Uterus (tissue), 4 donors: ENCODE measurements around the gene SPTLC3. TPM values are rescaled to one million over a fixed set of nuclear protein-coding genes. Genes with fewer than 3 reads are reported as not detected.

Experiments
- DNase-seq, 2 donors: peaks; one replicate each; pipeline ENCODE4 v3.0.0-alpha.2; 2019 to 2020
- H3K27ac ChIP-seq, 2 donors: fragments of 200-600 bp; sonication (generic); 1 replicate in 1 of 2; 2 replicates in 1 of 2; pipeline ENCODE4 v1.5.1; 2016 to 2018
- H3K27me3 ChIP-seq, 2 donors: fragments of 200-600 bp; sonication (generic); one replicate each; pipeline ENCODE4 v1.5.1; 2018 to 2019; ENCODE audit warnings: control low read depth in 1 of 2
- H3K36me3 ChIP-seq, 2 donors: fragments of 200-600 bp; sonication (generic); one replicate each; pipeline ENCODE4 v1.5.1; 2019; ENCODE audit warnings: control low read depth in 1 of 2
- H3K4me1 ChIP-seq, 2 donors: fragments of 200-600 bp; sonication (generic); one replicate each; pipeline ENCODE4 v1.5.1; 2018 to 2019; ENCODE audit warnings: control low read depth in 1 of 2
- H3K4me3 ChIP-seq, 2 donors: fragments of 200-600 bp; sonication (generic); 1 replicate in 1 of 2; 2 replicates in 1 of 2; pipeline ENCODE4 v1.5.1; 2018 to 2019; ENCODE audit warnings: mild to moderate bottlenecking in 1 of 2
- H3K9me3 ChIP-seq, 2 donors: fragments of 200-600 bp; sonication (generic); one replicate each; pipeline ENCODE4 v1.5.1; 2019; ENCODE audit warnings: control low read depth in 1 of 2
- CTCF ChIP-seq, 4 experiments: fragments of 200-600 bp in 2 of 4; fragments of 450-650 bp in 2 of 4; sonication (generic) in 2 of 4; IDR thresholded peaks; one replicate each; pipeline ENCODE4 v1.5.1; 2016 to 2019; ENCODE audit warnings: antibody characterized with exemption in 4 of 4, mild to moderate bottlenecking in 2 of 4, moderate library complexity in 1 of 4
- POLR2A ChIP-seq, 2 donors: fragments of 450-650 bp; IDR thresholded peaks; one replicate each; pipeline ENCODE4 v1.6.1; 2016; ENCODE audit warnings: antibody characterized with exemption in 2 of 2, mild to moderate bottlenecking in 1 of 2, moderate library complexity in 1 of 2
- intact Hi-C: fragments of 100-400 bp; cut with DNase I; formaldehyde crosslinking; loops from one replicate; pipeline ENCODE4 v1.15.1; 2023; ENCODE audit warnings: low total_unique reads
- total RNA-seq, 4 donors: library from RNA; depleted of rRNA in 3 of 4; stranded (reverse); fragments of >200 nt in 3 of 4; gene quantifications; one replicate each; pipeline versions ENCODE4 v1.1.0 to v1.2.4, GENCODE V29; 2014 to 2023
- donor health status: DM: yes; HTN: yes; CAD: no.

SPTLC3 gene
- total RNA-seq, 4 donors from 2014 or later: 0.51 to 23.9 (median 4.5) TPM

- intact Hi-C loops: no loop called here
- no peaks in the 10 kb centered on the region for H3K9me3 ChIP-seq
- no peak overlapping the region for H3K4me3 ChIP-seq
- no peak for DNase-seq
- H3K4me1 ChIP-seq: no peaks in the 10 kb centered on the region
- TF ChIP-seq CTCF (IDR thresholded peaks at IDR 0.05): no peak
- TF ChIP-seq POLR2A (IDR thresholded peaks at IDR 0.05): no peak
- no peak overlapping the region for H3K27ac ChIP-seq
- H3K27me3 ChIP-seq: no peaks in the 10 kb centered on the region
- no peaks in the 10 kb centered on the region for H3K36me3 ChIP-seq
Observed at GRCh38 chr20:13089950-13090469, 81.2 kb downstream of the SPTLC3 start.

- Histone ChIP-seq H3K4me3 (no peak overlapping the region), H3K27me3 (no peaks in the 10 kb centered on the region), H3K9me3 (no peaks in the 10 kb centered on the region), H3K36me3 (no peaks in the 10 kb centered on the region), H3K27ac (no peak overlapping the region), H3K4me1 (no peaks in the 10 kb centered on the region)
- TF ChIP-seq CTCF (IDR thresholded peaks at IDR 0.05): no peak
- no peak for TF ChIP-seq POLR2A (IDR thresholded peaks at IDR 0.05)
- intact Hi-C loops: no loop called here
- DNase-seq: no peak
Observed at GRCh38 chr20:13092111-13092510, 83.3 kb downstream of the SPTLC3 start.

- Histone ChIP-seq H3K27me3 (no peaks in the 10 kb centered on the region), H3K4me3 (no peak overlapping the region), H3K36me3 (no peaks in the 10 kb centered on the region), H3K27ac (no peak overlapping the region), H3K9me3 (no peaks in the 10 kb centered on the region), H3K4me1 (no peaks in the 10 kb centered on the region)
- no peak for TF ChIP-seq POLR2A (IDR thresholded peaks at IDR 0.05)
- no peak for TF ChIP-seq CTCF (IDR thresholded peaks at IDR 0.05)
- intact Hi-C loops: no loop called here
- DNase-seq: no peak
Observed at GRCh38 chr20:13094976-13095375, 86.2 kb downstream of the SPTLC3 start.

- no peaks in the 10 kb centered on the region for H3K27me3 ChIP-seq
- TF ChIP-seq POLR2A (IDR thresholded peaks at IDR 0.05) (no peak), CTCF (IDR thresholded peaks at IDR 0.05) (no peak)
- H3K36me3 ChIP-seq: no peaks in the 10 kb centered on the region
- intact Hi-C loops: no loop called here
- DNase-seq: no peak
- no peaks in the 10 kb centered on the region for H3K4me1 ChIP-seq
- H3K4me3 ChIP-seq: no peak overlapping the region
- no peaks in the 10 kb centered on the region for H3K9me3 ChIP-seq
- H3K27ac ChIP-seq: no peak overlapping the region
Observed at GRCh38 chr20:13098720-13099355, 90.1 kb downstream of the SPTLC3 start.

- no peak for TF ChIP-seq POLR2A (IDR thresholded peaks at IDR 0.05)
- no peak for TF ChIP-seq CTCF (IDR thresholded peaks at IDR 0.05)
- intact Hi-C loops: no loop called here
- H3K4me3 ChIP-seq: no peak overlapping the region
- H3K27ac ChIP-seq: no peak overlapping the region
- no peaks in the 10 kb centered on the region for H3K36me3 ChIP-seq
- no peaks in the 10 kb centered on the region for H3K27me3 ChIP-seq
- H3K9me3 ChIP-seq: no peaks in the 10 kb centered on the region
- no peak for DNase-seq
- no peaks in the 10 kb centered on the region for H3K4me1 ChIP-seq
Observed at GRCh38 chr20:13099676-13100075, 90.9 kb downstream of the SPTLC3 start.
